SKM-1 treated with dmso at 0.1 percent for 144 hours (cell line): Measurements from ENCODE around the gene GLT8D2.

Experiments used
- DNase-seq: peaks from one replicate; lab custom pipeline; 2025; ENCODE audit not compliant: unreplicated experiment; lab: John Stamatoyannopoulos, UW

The GLT8D2 gene

DNA sequence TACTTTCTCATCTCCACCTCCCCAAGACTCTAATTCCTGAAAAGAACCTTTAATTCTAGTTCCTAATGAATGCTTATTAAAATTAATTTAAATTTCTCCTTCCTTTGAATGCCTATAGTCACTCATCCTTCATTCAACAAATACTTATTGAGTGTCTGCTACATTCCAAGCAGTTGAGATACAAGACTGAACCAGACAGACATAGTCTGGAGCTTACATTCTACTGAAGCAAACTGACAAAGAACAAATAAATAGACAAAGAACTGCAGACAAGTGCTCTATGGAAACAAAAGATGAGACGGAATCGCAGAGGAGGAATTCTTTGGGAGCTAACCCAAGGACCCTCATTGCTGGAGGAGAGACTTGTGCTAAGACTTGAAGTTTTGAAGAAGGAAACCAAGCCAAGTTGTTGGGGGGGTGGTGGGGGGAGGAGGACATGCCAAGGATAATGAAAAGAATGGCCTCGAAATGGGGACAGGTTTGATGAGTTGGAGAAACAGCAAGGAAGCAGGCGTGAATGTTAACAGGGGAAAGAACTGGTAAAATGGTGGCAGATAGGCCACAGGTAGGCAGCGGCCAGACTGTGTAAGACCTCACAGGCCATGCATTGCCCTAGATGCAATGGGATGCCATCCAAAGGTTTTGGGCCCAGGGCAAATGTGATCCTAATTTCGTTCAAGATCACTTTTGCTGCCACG lies 94.0 kb downstream of the GLT8D2 start:
- DNase-seq: no peak

DNA sequence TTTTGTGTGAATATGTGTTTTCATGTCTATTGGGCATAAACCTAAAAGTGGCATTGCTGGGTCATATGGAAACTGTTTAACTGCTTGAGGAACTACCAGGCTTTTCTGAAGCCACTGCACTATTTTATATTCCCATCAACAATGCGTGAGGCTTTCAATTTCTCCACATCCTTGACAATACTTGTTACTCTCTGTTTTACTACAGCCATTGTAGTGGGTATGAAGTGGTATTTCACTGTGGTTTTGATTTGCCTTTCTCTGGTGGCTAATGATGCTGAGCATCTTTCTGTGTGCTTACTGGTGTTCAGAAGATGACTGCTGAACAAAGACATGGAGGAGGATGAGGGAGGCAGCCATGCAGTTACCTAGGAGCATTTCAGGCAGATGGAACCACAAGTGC lies 97.5 kb downstream of the GLT8D2 start:
- DNase-seq: no peak

- DNase-seq: no peak
Observed at GRCh38 chr12:103948746-103949406, 101.1 kb downstream of the GLT8D2 start.

- no peak for DNase-seq
Observed at GRCh38 chr12:103947871-103948555, 102.0 kb downstream of the GLT8D2 start.

DNA sequence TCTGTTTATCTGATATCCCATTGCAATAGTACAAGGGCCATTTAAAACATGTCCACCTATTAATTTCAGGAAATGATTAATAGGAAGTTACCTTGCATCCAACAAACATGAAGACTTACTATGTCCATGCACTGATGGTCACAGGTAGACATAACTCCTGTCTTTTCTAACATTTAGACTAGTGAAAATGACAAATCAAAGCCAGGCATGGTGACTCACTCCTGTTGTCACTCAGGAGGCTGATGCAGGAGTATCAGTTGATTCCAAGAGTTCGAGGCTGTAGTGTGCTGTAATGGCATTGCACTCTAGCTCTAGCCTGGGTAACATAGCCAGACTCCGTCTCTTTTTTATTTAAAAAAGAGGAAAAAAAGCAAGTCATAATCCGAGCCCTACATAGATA lies 105.0 kb downstream of the GLT8D2 start:
- DNase-seq: no peak
